GM13976 (cell line): ENCODE results near the gene DYNC2I2.

ENCODE experiments used
- DNase-seq: peaks from one replicate; pipeline ENCODE4 v3.0.0; 2012; ENCODE audit warnings: low spot score
- CTCF ChIP-seq: IDR thresholded peaks from 2 replicates; pipeline ENCODE4 v1.5.1; 2012; ENCODE audit warnings: borderline replicate concordance, mild to moderate bottlenecking; ENCODE audit not compliant: insufficient read depth; ENCODE audit errors: extremely low read depth, missing control alignments, control extremely low read depth
- in situ Hi-C: fragments of 300-500 bp; cut with MboI; formaldehyde crosslinking; loops from one replicate; pipeline ENCODE4 v1.12.0; 2022; ENCODE audit warnings: low sequenced_read_pairs, mixed read lengths, inconsistent platforms; ENCODE audit not compliant: unreplicated experiment

Gene DYNC2I2

GRCh38 chr9:128656416-128657343 lies at the start of gene DYNC2I2:
Gene DYNC2I2 (minus strand): TSS chr9:128656847. CDS start chr9:128656726, 121 bp downstream.
- DNase-seq, result peak; percentile 89
- no peak for TF ChIP-seq CTCF
- in situ Hi-C loops, result no loop called here

GRCh38 chr9:128706045-128706444 lies 49.4 kb upstream of the DYNC2I2 start:
- DNase-seq, result no peak
- in situ Hi-C loops, result no loop called here
- TF ChIP-seq CTCF, result no peak

- in situ Hi-C loops, result no loop called here
- DNase-seq, result peak; percentile 16
Observed at GRCh38 chr9:128705051-128705965, 48.7 kb upstream of the DYNC2I2 start.

GRCh38 chr9:128704356-128704670 lies 47.7 kb upstream of the DYNC2I2 start:
- DNase-seq, result no peak
- no peak for TF ChIP-seq CTCF
- in situ Hi-C loops, result no loop called here

More at GRCh38 chr9:128705051-128705965, 48.7 kb upstream of the DYNC2I2 start:
- no peak for TF ChIP-seq CTCF

- DNase-seq, result peak; percentile 53
- TF ChIP-seq CTCF, result no peak
- in situ Hi-C loops, result no loop called here
Observed at GRCh38 chr9:128703616-128704355, 47.1 kb upstream of the DYNC2I2 start.
